Stimulated activated CD8-positive, alpha-beta memory T cell treated with anti-CD3 and anti-CD28 coated beads, Interleukin-4, amount 100 ng/mL, for 48 hours (primary cell): ENCODE data around the gene IQSEC1.

Source experiments
- DNase-seq: peaks from one replicate; pipeline ENCODE4 v3.0.0-alpha.2; 2020

Gene IQSEC1

DNA sequence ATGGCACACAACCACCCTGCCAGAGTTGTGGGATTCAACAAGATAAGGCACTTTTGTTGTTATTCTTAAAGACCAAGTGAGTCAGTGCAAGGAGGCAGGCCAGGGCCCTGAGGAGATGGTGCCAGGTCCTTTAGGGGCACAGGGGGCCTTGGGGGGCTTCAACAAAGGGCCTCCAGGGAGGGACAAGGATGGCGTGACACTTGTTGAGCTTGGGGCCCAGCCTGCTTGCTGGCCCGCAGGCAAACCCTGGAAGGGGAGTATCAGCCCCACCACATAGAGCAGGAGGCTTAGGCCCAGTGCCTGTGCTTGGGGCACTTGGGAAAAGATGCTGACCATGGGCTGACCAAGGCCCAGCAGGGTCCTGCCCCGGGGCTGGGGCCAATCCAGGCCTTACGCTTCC is 5.5 kb downstream of the IQSEC1 start:
- DNase-seq, result no peak

DNA sequence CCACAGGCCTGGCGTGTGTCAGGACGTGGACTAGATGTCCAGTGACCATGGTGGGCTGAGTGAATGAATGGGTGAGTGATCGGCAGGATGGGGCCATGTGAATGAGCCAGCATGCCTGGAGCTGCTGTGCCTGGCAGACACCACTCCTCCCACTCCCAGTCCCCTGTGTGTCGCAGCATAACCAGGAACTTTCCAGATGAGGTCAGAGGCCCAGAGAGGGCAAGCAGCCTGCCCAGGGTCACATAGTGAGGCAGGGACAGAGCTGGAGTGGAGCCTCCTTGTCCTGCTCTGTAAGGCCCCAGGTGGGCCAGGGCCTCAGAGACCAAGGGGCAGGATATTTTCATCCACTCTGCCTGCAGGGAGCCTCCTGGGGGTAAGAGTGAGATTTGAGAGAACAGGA is 6.4 kb downstream of the IQSEC1 start:
- DNase-seq, result no peak

DNA sequence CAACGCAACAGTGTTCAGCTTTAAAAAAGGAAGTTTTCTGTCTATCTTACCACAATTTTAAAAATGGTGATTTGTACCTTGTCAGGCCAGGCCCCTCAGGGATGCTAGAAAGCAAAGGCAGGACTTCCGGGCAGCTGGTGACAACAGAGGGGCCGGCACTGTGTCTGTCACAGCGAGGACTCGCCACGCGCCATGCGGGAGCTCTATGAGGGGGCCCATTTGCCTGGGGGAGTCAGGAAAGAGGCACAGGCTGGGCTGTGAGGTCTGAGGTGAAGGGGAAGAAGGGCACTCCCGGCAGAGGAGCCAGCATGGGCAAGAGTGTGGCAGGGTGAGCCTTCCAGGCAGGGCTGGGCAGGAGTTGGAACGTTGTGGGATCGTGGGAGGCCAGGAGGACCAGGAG is 7.0 kb downstream of the IQSEC1 start:
- DNase-seq, result no peak

DNA sequence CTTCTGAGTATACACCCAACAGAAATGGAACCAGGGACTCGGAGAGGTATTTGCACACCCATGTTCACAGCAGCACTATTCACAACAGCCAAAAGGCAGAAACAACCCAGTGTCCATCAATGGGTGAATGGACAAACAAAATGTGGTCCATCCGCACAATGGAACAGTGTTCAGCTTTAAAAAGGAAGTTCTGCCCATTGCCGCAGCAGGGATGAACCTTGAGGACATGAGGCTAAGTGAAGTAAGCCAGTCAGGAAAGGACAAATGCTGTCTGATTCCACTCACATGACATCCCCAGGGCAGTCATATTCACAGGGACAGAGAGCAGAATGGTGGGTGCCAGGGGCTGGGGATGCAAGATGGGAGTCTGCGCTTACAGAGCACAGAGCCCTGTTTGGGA is 7.5 kb downstream of the IQSEC1 start:
- no peak for DNase-seq

DNA sequence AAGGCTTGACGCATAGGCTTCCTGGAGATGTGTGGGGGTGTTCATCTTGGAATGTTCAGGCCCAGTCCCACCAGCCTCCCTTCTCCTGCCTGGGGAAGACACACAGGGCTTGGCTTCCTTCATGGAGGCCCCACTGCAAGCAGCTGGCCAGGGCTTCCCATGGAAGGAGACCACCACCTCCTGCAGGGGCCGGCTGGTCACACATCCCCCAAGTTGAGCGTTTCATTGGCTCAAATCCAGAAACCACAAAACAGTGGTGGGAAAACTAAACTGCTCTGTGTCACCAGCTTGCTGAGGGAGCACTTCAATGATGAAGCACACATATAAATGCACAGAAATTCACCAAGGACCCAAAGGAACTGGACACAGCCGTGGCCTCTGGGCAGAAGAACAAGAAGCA is 8.3 kb downstream of the IQSEC1 start:
- no peak for DNase-seq

DNA sequence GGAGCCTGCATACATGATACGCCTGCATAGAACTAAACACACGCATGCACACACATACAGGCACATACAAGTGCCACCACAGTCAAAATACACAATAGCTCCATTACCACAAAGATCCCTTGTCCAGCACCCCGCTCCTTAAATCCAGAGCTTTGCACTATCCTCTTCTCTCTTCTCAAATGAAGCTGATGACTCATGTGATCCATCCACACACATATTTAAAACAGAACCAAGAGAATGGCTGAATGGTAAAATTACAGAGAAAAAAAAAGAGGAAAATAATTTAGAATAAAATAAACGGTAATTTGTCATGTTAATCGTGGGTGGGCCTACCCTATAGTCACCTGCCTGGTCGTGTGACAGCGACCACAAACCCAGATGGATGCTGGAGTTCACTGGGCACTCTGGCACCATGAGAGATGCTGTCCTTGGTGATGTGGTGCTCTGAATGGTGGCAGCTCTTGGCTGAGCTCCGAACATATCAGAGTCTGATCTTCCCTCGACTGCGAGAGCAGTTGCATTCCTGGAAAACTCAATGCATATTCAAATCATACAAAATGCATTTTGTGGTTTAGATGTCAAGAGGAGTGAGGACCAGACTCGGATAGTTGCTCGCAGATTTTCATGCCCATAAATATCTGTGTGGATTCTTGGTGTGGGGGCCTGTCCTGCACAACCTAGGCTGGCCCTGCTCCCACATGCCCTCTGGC is 8.9 kb downstream of the IQSEC1 start:
- DNase-seq, result no peak

DNA sequence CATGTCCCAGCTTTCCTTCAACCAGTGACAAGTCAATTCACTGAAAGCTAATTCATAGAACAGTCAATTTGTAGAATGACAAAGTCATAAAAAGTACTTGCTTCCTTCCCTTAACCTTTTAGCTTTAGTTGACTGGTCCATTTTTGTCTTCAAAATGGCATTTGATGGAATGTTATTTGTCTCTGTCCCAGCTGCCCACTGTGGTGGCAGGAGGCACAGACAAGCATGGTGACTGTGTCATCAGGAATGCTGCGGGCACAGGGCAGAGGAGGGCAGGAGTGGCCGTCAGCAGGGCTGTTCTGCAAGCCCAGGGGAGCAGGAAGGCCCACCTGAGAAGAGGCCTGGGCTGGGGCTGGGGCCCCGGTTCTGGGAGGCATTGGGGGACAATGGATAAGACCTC is 10.0 kb downstream of the IQSEC1 start:
- no peak for DNase-seq

DNA sequence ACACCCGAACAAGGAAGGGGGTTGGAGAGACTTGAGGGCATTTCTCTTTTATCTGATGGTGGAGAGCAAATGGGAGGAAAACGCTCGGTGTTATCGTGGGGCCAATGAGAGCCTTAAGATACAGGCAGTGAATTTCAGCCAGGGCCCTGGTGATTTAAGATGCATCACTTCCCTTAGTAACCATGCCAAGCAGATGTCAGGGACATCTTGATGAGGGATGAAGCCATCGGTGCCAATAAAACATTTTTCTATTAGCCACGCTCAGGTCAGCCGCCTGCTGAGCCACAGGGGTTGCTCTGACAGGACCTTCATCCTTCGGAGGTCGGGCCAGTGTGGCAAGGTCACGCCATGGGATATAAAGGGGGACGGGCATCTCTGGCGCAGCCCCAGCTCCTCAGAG is 10.6 kb downstream of the IQSEC1 start:
- no peak for DNase-seq

DNA sequence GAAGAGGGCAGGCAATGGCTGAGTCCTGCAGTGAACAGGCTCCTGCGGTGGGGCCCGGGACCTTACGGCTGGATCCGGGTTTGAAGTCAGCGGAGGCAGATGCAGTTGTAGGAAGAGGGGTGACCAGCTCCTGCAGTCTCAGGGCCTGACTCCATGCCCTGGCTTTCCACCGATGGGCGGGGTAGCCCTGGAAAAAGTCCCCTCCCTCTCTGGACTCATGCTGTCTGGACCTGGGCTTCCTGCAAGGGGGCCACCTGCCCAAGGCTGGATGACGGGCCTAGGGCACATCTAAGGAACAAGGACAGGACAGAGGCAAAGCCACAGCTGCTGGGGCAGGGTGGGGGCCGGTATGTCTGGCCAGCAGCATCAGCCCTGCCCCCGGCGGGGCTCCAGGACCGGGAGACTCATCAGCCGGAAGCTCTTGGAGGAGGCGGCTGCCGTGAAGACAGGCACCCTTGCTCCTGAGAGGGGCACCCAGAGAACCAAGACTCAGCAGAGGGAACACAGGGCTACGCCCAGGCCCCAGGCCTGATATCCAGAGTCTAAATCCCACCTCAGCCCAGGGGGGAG is 12.8 kb downstream of the IQSEC1 start:
- no peak for DNase-seq

DNA sequence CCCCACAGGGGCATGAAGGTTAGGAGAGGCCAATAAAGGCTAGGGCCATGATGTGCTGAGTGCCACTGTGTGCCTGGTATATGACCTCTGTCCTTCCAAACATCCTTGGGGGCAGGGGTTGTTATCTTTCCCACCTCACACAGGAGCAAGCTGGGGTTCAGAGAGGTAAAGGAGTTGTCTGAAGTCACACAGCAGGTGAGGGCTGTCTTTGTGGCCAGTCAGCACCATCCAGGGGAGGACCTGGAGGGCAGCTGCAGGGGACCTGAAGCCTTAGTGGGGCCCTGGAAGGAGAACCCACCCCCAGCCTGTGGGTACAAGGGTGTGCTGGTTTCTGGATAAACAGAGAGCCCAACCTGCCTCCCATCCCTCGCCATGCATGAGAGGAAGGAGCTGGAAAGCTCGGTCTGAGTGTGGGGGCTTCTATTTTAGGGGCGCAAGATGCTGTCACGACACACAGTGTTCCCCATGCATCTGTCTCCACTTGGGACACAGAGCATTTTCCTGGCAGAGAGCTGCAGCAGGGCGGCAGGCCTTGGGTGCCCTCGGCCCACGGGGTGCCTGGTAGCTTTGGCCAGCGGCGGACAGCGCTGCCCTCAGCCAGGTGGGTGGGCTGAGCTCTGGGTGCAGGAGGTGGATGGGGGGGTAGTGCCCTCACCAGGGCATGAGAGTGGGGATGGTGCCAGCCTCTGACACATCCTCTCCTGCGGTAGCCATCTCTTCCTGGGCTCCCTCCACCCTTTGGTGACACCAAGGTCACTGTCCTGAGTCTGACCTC is 14.7 kb downstream of the IQSEC1 start:
- DNase-seq, result no peak

DNA sequence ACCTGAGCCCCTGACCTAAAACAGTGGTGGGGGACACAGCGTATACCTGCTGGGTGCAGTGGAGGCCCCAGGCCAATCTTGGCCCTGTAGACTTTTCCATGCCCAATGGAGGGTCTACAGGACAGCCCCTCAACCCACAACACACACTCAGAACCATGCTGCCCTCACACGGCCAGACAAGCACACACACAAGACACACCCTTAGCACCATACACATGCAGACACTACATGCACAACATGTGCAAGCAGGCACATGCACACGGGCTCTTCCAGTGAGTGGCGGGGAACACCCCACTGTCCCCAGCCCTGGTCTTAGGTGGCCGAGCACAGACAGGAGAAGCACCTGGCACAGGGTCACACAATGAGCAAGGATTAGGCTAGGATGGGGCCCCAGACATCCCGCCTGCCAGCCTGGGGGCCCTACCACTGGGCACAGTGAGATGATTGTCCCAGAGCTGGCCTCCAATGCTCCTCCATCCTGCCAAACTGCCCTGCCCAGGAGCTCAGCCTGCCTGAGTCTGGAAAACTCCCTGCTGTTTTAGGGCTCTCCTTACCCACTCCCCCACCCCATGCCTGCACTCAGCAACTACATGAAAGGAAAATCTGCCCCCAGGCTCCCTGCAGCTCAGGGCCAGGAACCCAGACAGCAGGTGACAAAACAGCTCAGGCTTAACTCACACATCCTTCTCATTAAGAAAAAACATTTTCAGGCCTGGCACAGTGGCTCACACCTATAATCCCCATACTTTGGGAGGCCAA is 15.8 kb downstream of the IQSEC1 start:
- DNase-seq, result no peak

DNA sequence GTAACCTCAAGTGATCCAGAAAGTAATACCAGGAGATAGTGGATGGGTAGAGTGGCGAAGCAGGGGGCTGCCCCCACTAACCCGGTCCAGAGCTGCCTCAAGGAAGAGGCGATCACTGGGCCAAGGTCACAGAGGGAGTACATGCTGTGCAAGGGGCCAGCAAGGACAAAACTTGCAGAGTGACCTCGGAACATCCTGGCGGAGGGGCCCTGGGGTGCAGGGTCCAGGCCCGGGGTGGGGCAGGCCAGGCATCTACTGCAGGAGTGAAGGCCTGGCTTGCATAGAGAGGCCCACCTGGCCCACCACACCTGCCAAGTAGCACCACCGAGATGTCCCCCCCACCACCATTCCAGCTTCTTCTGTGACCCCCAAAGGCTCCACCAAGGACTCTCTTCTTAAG is 17.6 kb downstream of the IQSEC1 start:
- no peak for DNase-seq

DNA sequence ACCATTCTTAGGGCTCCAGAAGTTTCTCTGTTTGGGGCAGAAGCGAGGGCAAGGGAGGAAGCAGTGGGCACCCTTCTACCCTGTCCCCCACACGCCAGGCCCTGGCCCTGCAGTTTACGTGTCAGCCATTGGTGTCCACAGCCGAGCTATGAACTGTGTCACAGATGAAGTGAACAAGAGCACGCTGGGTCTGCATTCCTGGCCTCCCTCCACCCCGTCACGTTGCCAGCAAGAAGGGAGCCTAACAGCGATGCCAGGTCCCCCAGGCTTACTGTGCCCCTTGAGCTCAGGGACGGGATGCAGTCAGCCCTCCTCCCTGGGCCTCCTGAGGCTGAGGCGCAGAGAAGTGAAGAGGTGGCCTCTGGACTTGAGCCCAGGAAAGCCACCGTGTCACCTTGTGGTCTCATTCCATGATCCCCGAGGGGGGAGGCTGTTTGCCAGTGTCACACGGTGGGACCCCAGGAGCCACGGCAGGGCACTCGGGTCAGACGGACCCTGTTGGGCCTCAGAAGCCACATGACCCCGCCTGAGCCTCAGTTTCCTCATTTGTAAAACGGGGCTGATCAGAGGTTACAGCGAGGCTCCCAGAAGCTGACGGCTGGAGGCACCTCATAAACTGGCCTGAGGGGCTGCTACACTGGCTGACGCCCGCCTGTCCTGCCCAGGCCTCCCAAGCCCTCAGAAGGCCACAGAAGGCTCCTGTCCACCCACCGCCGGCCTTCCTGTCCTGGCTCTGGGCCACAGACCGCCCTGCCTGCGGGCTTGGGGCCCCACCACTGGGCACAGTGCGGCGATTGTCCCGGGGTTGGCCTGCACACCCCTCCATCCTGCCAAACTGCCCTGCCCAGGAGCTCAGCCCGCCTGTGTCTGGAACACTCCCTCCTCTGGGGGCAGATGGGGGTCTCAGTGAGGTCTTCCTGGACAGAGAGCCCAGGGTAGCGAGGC is 18.6 kb downstream of the IQSEC1 start:
- no peak for DNase-seq

DNA sequence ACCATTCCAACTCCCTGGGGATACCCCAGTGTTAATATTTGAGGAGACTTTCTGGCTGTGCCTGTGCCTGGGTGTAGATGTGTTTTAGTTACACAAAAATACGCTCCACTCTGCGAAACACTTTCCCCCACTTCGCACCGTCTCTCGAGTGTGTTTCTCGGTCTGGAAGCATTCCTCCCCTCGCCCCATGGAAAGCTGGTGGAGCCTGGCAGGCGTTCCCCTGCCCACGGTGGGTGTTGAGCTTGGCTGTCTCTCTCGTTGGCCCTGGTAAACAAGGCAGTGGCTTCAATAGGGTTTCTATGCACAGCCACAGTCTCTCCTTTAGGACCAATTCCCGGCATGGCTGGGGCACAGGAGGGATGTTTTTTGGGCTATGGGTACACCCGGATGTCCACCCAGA is 19.3 kb downstream of the IQSEC1 start:
- DNase-seq, result no peak

DNA sequence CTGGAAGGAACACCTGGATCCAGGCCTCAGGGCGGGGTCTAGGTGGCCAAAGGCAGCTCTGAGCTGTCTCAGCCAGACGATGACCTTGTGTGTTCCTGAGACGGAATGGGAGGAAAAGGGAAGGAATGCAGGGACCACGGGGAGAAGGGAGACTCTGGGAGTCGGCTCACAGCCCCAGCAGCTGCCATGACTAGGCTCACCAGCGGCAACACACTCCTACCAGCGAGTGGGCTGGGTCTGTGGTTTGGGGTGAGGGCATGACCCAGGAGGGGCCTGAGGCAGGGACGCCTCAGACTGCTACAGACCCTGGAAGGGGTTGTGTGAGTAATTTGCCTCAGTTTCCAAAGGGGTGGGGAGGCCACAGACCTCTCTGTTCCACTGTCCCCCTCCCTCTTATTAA is 19.8 kb downstream of the IQSEC1 start:
- no peak for DNase-seq

DNA sequence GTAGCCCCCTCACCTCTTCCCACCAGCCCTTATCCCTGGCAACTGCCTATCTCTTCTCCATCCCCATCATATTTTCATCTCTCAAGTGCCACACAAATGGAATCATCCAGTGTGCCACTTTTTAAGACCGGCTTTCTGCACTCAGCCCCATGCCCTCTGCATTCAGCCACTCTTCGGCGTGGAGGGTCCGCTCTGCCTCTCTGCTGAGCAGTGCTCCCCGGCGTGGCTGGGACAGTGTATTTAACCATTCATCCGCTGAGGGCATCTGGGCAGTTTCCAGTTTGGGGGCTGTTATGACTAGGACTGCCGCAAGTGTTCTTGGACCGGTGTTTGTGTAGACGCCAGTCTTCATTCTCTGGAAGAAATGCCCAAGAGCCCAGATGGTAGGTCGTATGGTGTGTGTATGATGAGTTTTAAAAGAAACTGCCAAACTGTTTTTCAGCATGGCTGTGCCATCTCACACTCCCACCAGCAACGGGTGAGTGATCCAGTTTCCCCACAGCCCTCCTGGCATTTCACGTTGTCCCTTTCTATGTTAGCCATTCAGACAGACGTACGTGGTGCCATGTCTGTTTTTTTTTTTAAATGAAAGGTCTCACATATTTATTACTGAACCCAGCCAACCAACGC is 20.9 kb downstream of the IQSEC1 start:
- DNase-seq, result no peak

DNA sequence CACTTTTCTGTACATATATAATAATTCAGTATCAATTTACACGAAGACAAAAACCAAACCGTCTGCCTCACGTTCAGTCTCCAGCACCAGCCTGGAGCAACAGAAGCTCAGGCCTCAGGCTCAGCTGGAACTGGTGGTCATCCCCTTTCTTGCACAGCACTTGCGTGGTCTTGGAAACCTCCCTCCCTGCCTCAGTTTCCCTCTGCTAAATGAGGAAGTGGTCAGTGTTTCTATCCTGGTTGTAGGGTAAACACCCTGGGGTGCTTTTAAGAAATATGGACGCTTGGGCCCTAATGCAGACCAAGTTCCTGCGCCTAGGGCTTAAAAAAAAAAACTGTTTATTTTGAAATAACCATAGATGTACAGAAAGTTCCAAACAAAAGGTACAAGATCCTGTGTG is 21.6 kb downstream of the IQSEC1 start:
- no peak for DNase-seq

DNA sequence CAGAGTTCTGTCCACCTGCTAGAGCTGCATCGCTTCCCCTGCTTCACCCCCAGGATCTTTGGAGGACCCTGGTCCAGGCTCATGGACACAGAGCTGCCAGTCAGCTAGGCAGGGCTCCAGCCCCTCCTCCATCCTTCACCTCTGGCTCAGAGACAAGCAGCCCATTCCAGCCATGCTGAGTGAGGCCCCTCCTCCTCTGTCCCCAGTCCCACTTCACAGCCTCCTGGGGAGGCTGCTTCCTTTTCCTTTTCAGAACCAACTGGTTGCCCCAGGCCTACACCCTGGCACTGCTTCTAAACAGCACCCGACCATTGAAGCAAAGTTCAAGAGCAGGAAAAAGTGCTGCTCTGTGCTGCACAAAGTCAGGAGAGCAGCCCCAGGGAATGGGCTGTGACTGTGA is 22.2 kb downstream of the IQSEC1 start:
- DNase-seq, result no peak

DNA sequence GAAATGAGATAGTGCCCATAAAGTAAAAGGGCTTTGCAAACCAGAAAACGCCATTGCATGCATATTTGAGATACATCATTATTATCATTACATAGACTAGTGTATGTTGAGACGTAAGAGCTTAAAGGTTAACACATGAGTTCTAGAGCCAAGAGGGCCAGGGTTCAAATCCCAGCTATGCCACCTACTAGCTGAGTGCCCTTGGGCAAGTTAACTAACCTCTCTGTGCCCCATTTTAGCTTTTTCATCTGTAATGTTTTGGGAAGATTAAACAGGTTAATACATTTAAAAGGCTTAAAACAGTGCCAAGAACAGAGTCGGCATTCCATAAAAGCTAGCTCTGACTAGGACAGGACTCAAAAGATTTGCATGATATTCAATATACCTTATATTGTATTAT is 22.8 kb downstream of the IQSEC1 start:
- no peak for DNase-seq

DNA sequence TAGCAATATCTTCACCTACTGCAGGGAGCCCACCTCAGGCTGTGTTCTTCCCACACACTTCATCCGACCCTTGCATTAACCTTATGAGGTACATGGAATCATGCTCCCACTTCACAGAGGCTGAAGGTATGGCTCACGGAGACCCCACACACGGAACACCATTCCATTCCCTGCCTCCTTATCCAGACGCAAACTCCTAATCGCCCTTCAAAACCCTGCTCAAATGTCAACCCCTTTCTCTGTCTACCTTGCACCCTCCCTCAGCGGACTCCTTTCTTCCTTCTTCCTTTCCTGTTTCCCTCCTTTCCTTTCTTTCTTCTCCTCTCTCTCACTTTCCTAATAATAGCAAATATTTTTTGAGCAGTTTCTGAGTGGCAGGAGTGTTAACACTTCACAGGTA is 23.8 kb downstream of the IQSEC1 start:
- DNase-seq, result no peak

DNA sequence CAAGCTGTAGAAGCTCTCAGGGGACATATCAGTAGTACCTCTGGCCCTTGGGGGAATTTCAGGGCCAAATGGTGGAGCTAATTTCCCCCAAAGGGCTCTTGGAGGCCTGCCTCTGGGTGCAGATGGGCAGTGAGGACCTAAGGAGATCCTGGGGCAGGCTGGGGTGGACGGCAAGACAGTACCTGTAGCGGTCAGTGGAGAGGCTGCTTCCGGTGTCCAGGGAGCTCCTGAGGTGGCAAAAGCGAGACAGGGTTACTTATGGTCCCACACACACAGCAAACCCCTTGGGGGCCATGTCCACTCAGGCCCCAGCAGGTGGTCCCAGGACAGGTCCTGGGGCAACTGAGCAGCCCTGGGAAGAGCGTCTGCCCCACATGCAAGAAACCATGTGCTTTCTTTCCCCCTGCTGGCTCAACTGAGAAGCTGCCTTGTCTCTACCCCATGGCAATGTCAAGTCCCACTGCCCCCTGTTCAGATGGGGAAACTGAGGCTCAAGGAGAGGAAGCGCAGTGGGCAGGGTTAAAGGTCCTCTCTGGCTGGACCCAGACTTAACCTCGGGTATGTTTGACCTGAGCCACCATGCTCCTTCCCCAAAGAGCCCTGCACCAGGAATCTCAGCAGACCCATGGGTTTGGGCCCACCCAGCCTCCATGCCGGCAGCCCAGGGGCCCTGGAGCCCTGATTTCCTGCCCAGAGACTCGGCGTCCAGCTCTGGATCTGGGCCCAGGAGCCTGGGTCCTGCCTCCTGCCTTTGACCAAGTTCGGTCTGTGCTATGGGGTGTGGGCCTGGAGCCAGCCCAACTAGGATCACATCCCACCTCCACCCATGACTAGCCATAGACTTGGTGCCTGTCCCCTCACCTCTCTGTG is 25.7 kb downstream of the IQSEC1 start:
- no peak for DNase-seq
